MM.1S (cell line): ENCODE data around the gene SESN2.

Source experiments
- CTCF ChIP-seq: fragments of 300-600 bp; sonication (generic); IDR thresholded peaks from 2 replicates; pipeline ENCODE4 v1.5.1; 2016; ENCODE audit warnings: antibody characterized with exemption, low read length, mixed read lengths
- EZH2 ChIP-seq: fragments of 300-600 bp; sonication (generic); optimal IDR thresholded peaks from 2 replicates; pipeline ENCODE3; 2017; ENCODE audit warnings: low read depth, mild to moderate bottlenecking, antibody characterized with exemption, low read length, mixed read lengths
- EZH2phosphoT487 ChIP-seq: fragments of 300-600 bp; sonication (generic); IDR thresholded peaks from 2 replicates; pipeline ENCODE4 v1.6.1; 2018; ENCODE audit warnings: antibody characterized with exemption, low read length

DNA sequence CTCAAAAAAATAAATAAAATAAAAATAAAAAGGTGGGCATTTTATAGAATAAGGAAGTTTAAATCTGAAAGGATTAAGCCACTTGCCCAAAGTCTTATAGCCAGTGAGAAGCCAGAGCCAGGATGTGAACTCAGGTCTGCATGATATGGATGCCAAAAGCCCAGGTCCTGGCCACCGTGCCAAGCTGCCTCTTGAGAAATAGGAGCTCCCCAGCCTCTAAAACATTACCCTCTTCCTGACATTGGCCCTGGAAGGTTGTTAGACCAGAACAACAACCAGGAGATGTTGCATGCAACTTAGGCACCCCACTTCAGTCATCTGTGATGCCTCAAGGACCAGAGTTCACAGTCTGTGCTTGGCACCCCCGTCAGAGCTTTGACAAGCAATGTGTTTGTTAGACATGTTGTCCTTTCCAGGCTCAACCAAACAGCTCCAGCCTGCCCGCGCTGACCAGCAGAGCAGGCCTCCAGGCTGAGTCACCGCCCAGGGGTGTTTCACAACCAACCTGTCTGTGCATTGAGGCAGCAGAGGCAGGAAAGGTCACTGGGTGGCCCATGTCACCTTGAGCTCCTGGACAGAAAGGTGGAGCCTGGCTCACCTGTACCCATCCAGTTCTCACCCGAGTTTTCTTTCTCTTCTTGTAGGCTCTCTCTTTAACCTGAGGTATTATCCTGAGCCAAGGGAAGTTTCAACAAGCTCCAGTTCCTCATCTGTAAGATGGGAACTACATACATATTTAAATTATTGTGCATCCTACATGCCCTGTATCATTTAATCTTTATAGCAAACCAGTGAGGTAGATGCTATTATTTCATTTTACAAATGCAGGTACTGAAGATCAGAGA is 54.6 kb downstream of the SESN2 start:
- TF ChIP-seq CTCF (no peak), EZH2phosphoT487 (no peak), EZH2 (no peak)
